ENCODE results near the gene ZNF263.

DNA sequence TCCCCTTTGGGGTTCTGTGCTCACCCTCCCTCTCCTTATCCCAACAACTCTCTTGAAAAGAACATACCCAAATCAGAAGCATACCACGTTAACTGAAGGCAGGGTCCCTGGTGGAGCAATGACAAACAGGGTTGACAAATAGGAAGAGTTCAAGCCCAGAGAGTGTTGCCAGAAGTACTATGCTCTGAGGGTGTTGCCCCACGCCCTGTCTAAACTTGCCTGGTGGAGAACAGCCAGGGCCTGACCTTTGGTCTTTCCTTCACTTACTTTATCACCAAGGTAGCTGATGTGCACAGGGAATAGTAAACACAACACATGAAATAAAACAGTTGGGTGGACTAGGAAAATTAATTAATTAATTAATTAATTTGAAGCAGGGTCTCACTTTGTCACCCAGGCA lies 45.4 kb downstream of the ZNF263 start:
- TF ChIP-seq, protein P1, sequence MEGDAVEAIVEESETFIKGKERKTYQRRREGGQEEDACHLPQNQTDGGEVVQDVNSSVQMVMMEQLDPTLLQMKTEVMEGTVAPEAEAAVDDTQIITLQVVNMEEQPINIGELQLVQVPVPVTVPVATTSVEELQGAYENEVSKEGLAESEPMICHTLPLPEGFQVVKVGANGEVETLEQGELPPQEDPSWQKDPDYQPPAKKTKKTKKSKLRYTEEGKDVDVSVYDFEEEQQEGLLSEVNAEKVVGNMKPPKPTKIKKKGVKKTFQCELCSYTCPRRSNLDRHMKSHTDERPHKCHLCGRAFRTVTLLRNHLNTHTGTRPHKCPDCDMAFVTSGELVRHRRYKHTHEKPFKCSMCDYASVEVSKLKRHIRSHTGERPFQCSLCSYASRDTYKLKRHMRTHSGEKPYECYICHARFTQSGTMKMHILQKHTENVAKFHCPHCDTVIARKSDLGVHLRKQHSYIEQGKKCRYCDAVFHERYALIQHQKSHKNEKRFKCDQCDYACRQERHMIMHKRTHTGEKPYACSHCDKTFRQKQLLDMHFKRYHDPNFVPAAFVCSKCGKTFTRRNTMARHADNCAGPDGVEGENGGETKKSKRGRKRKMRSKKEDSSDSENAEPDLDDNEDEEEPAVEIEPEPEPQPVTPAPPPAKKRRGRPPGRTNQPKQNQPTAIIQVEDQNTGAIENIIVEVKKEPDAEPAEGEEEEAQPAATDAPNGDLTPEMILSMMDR (IDR thresholded peaks at IDR 0.05): no peak
- TF ChIP-seq POLR2AphosphoS5 (IDR thresholded peaks at IDR 0.05; ENCODE audit: low read depth, low read length): no peak
- TF ChIP-seq, protein P2, sequence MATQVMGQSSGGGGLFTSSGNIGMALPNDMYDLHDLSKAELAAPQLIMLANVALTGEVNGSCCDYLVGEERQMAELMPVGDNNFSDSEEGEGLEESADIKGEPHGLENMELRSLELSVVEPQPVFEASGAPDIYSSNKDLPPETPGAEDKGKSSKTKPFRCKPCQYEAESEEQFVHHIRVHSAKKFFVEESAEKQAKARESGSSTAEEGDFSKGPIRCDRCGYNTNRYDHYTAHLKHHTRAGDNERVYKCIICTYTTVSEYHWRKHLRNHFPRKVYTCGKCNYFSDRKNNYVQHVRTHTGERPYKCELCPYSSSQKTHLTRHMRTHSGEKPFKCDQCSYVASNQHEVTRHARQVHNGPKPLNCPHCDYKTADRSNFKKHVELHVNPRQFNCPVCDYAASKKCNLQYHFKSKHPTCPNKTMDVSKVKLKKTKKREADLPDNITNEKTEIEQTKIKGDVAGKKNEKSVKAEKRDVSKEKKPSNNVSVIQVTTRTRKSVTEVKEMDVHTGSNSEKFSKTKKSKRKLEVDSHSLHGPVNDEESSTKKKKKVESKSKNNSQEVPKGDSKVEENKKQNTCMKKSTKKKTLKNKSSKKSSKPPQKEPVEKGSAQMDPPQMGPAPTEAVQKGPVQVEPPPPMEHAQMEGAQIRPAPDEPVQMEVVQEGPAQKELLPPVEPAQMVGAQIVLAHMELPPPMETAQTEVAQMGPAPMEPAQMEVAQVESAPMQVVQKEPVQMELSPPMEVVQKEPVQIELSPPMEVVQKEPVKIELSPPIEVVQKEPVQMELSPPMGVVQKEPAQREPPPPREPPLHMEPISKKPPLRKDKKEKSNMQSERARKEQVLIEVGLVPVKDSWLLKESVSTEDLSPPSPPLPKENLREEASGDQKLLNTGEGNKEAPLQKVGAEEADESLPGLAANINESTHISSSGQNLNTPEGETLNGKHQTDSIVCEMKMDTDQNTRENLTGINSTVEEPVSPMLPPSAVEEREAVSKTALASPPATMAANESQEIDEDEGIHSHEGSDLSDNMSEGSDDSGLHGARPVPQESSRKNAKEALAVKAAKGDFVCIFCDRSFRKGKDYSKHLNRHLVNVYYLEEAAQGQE (IDR thresholded peaks at IDR 0.05; ENCODE audit: insufficient read depth in 1 of 2, low read depth in 2 of 2, low read length in 1 of 2): no peak
